B cell (primary cell): ENCODE measurements around the gene CFB. TPM values are rescaled to one million over a fixed set of nuclear protein-coding genes. Genes with fewer than 3 reads are reported as not detected.

Experiments used
- ATAC-seq: fragments of 200-7000 bp; cut with Tn5 transposase; one replicate; pipeline ENCODE4 v1.10.0; 2021; ENCODE audit warnings: low read depth, mild to moderate bottlenecking, moderate number of reproducible peaks, moderate library complexity
- CTCF ChIA-PET: fragments of 350-600 bp; sonication (Branson Sonifier 250); formaldehyde crosslinking; loops from one replicate; lab custom pipeline; 2021; ENCODE audit warnings: antibody characterized with exemption, inconsistent platforms; lab: Charles Lee
- POLR2A ChIA-PET: fragments of 350-600 bp; sonication (Branson Sonifier 250); formaldehyde crosslinking; loops from one replicate; lab custom pipeline; 2021; ENCODE audit warnings: antibody characterized with exemption; lab: Charles Lee
- DNase-seq: peaks from one replicate; pipeline ENCODE4 v3.0.0; 2013
- H2AFZ ChIP-seq: 2 replicates; pipeline ENCODE4 v1.6.1; 2012; ENCODE audit warnings: mild to moderate bottlenecking, low read depth, low read length; ENCODE audit not compliant: insufficient read depth, poor library complexity, severe bottlenecking
- H3K27ac ChIP-seq, 2 donors: 1 replicate in 1 of 2; 2 replicates in 1 of 2; pipeline ENCODE4 v1.5.1; 2012 to 2013; ENCODE audit warnings: low read length in 2 of 2, mild to moderate bottlenecking in 2 of 2, moderate library complexity in 1 of 2
- H3K27me3 ChIP-seq, 4 experiments: fragments of 200-600 bp in 1 of 4; sonication (generic) in 1 of 4; replicated peaks in 1 of 4; 1 replicate in 2 of 4; 2 replicates in 2 of 4; pipeline versions ENCODE4 v1.6.1 to v1.7.0; 2013 to 2016; ENCODE audit warnings: low read length in 3 of 4, mild to moderate bottlenecking in 2 of 4, mixed read lengths in 1 of 4, moderate library complexity in 1 of 4; ENCODE audit not compliant: insufficient read depth in 4 of 4, control insufficient read depth in 3 of 4; ENCODE audit errors: control extremely low read depth in 1 of 4
- H3K36me3 ChIP-seq, 2 experiments: replicated peaks in 1 of 2; 1 replicate in 1 of 2; 2 replicates in 1 of 2; pipeline versions ENCODE4 v1.6.1 to v1.7.1; 2013; ENCODE audit warnings: low read length in 1 of 2; ENCODE audit not compliant: insufficient read depth in 2 of 2, control insufficient read depth in 1 of 2; ENCODE audit errors: control extremely low read depth in 1 of 2, extremely low read depth in 1 of 2
- H3K4me1 ChIP-seq, 2 donors: fragments of 200-600 bp in 1 of 2; sonication (generic) in 1 of 2; 1 replicate in 1 of 2; 2 replicates in 1 of 2; pipeline versions ENCODE4 v1.5.1 to v1.6.1; 2013 to 2017; ENCODE audit warnings: low read length in 2 of 2; ENCODE audit not compliant: control insufficient read depth in 2 of 2, insufficient read depth in 2 of 2
- H3K4me2 ChIP-seq: replicated peaks from 2 replicates; pipeline ENCODE3; 2012; ENCODE audit warnings: mild to moderate bottlenecking, low read depth, low read length; ENCODE audit not compliant: poor library complexity, severe bottlenecking
- H3K4me3 ChIP-seq, 5 experiments: fragments of 200-600 bp in 1 of 5; sonication (generic) in 1 of 5; 1 replicate in 3 of 5; 2 replicates in 2 of 5; pipeline versions ENCODE4 v1.5.1 to v1.7.0; 2011 to 2016; ENCODE audit warnings: low read length in 4 of 5, mild to moderate bottlenecking in 4 of 5, low read depth in 2 of 5, control low read depth in 1 of 5, moderate library complexity in 1 of 5; ENCODE audit not compliant: insufficient read depth in 1 of 5; ENCODE audit errors: control extremely low read depth in 1 of 5, extremely low read depth in 1 of 5
- H3K79me2 ChIP-seq: fragments of 200-600 bp; sonication (generic); one replicate; pipeline ENCODE4 v1.6.0; 2016; ENCODE audit warnings: low read length; ENCODE audit not compliant: control insufficient read depth, insufficient read depth
- H3K9ac ChIP-seq: fragments of 200-600 bp; sonication (generic); 2 replicates; pipeline ENCODE4 v1.6.1; 2017; ENCODE audit warnings: mild to moderate bottlenecking, low read length, moderate library complexity
- H3K9me3 ChIP-seq, 3 donors: one replicate each; pipeline versions ENCODE4 v1.6.1 to v1.7.1; 2013; ENCODE audit warnings: low read length in 2 of 3; ENCODE audit not compliant: control insufficient read depth in 2 of 3, insufficient read depth in 1 of 3; ENCODE audit errors: control extremely low read depth in 1 of 3
- H4K20me1 ChIP-seq: 2 replicates; pipeline ENCODE4 v1.6.0; 2012; ENCODE audit warnings: mild to moderate bottlenecking, low read length; ENCODE audit not compliant: insufficient read depth, control insufficient read depth, poor library complexity, severe bottlenecking
- H3K27ac Mint-ChIP-seq: one replicate; pipeline ENCODE4 v1.8.0; 2021; ENCODE audit warnings: mixed read lengths
- H3K27me3 Mint-ChIP-seq: one replicate; pipeline ENCODE4 v1.8.0; 2021; ENCODE audit warnings: mixed read lengths
- H3K4me1 Mint-ChIP-seq: one replicate; pipeline ENCODE4 v1.8.0; 2021; ENCODE audit warnings: mixed read lengths
- H3K4me3 Mint-ChIP-seq: one replicate; pipeline ENCODE4 v1.8.0; 2021; ENCODE audit warnings: mixed read lengths
- H3K9me3 Mint-ChIP-seq: one replicate; pipeline ENCODE4 v1.8.0; 2022; ENCODE audit warnings: mixed read lengths; ENCODE audit not compliant: insufficient read depth
- CTCF ChIP-seq: fragments of 200-600 bp; IDR thresholded peaks from one replicate; pipeline ENCODE4 v1.8.0; 2022; ENCODE audit warnings: antibody characterized with exemption, mild to moderate bottlenecking
- EZH2 ChIP-seq: IDR thresholded peaks from 2 replicates; pipeline ENCODE4 v1.6.1; 2012; ENCODE audit warnings: borderline replicate concordance, low read depth, mild to moderate bottlenecking, moderate library complexity, low read length; ENCODE audit not compliant: insufficient read depth, poor library complexity, severe bottlenecking
- WGBS: methylation state at CpG from one replicate; pipeline ENCODE4 v1.1.5; 2013; ENCODE audit warnings: missing lambda C conversion rate; ENCODE audit not compliant: insufficient coverage; 5-methylcytosine and 5-hydroxymethylcytosine counted together
- intact Hi-C: fragments of 100-400 bp; cut with micrococcal nuclease; formaldehyde crosslinking; loops from one replicate; pipeline ENCODE4 v1.10.0; 2022
- polyA plus RNA-seq: library from polyadenylated mRNA; depleted of rRNA; stranded (reverse); fragments of >200 nt; gene quantifications from 2 replicates; pipeline ENCODE4 v1.2.3, GENCODE V29; 2012
- total RNA-seq, 2 donors: library from RNA; stranded (reverse); fragments of 120-200 nt in 1 of 2; gene quantifications; 1 replicate in 1 of 2; 2 replicates in 1 of 2; pipeline versions ENCODE4 v1.2.3 to v1.2.4, GENCODE V29; 2013 to 2022

Gene CFB
- total and polyA plus RNA-seq, 2 donors (not counting 1 experiment from before 2014, with no cell fraction given): not detected

GRCh38 chr6:31958741-31959739 lies 13.1 kb downstream of the CFB start, which contains the start of the genes NELFE and SKIC2:
TSS of gene NELFE (minus strand) at chr6:31958971. CDS start at chr6:31958446, 525 bp downstream.
TSS of gene SKIC2 (plus strand) at chr6:31959175. CDS start at chr6:31959193, 18 bp downstream.
- WGBS: under 1% methylated on average over 57 of the region's 59 CpGs
- ATAC-seq (peak; percentile 98), DNase-seq (peak; percentile 99)
- H3K4me3 Mint-ChIP-seq: peak within 1 kb of the TSS; percentile 96
- H3K4me1 Mint-ChIP-seq: peaks cover 30% of the 10 kb centered on the region
- TF ChIP-seq EZH2 (no peak), CTCF (no peak)
- ChIA-PET CTCF (interaction anchor here (0.6 to 1.5 kb wide), 6 partner anchors 9 to 278 kb away, joined by 3 to 10 read pairs (median 4); partner anchors contain the start of genes DXO, LY6G5C and NEU1), POLR2A (interaction anchor here (0.6 to 1.6 kb wide), 8 partner anchors 8 to 977 kb away, joined by 3 to 24 read pairs (median 3); partner anchors contain the start of genes BAG6, DXO and EHMT2)
- peak within 1 kb of the TSS; percentile 97 for H3K9ac ChIP-seq
- H3K4me1 ChIP-seq: peaks cover 16 to 23% of the 10 kb centered on the region in 2 donors
- peak within 1 kb of the TSS; percentile 88 to 98 (median 91) for H3K4me3 ChIP-seq
- peak within 1 kb of the TSS; percentile 93 for H3K4me2 ChIP-seq
- no peaks in the 10 kb centered on the region for H3K9me3 ChIP-seq
- no peaks in the 10 kb centered on the region for H4K20me1 ChIP-seq
- peaks cover 44% of the 10 kb centered on the region for H3K79me2 ChIP-seq
- H3K27ac Mint-ChIP-seq: peak within 1 kb of the TSS; percentile 96
- H3K27me3 Mint-ChIP-seq: no peaks in the 10 kb centered on the region
- peak within 1 kb of the TSS; percentile 84 to 91 for H3K27ac ChIP-seq
- H3K36me3 ChIP-seq: peaks cover 3 to 57% of the 10 kb centered on the region in 2 experiments
- H2AFZ ChIP-seq: peak within 1 kb of the TSS; percentile 95
- no peaks in the 10 kb centered on the region for H3K9me3 Mint-ChIP-seq
- H3K27me3 ChIP-seq: no peaks in the 10 kb centered on the region
- intact Hi-C loops: loop anchor here (1.0 to 5.0 kb wide), 8 partner anchors 13 to 557 kb away; partner anchors contain the start of genes AGPAT1, DXO, MICA and PRRC2A
